Omental fat pad (tissue), 4 donors: ENCODE data around the gene SHMT1. TPM values are rescaled to one million over a fixed set of nuclear protein-coding genes. Genes with fewer than 3 reads are reported as not detected.
"Not testable (repeated sequence)": the region's sequence is repeated elsewhere in the genome, so short reads cannot be mapped to it uniquely, and the experiment has no call there.

ENCODE experiments used
- ATAC-seq: fragments of 150-250 bp; one replicate; pipeline ENCODE4 v1.9.1; 2016; ENCODE audit warnings: mild to moderate bottlenecking, moderate library complexity; ENCODE audit not compliant: low FRiP score
- DNase-seq: peaks from one replicate; pipeline ENCODE4 v3.0.0-alpha.2; 2019; ENCODE audit warnings: low spot score
- total RNA-seq, 4 donors: library from RNA; depleted of rRNA; stranded (reverse); fragments of >200 nt; gene quantifications; one replicate each; pipeline ENCODE4 v1.1.0, GENCODE V29; 2016
- TF ChIP-seq, protein P1 (sequence below), 3 donors: fragments of 450-650 bp; IDR thresholded peaks; one replicate each; pipeline ENCODE4 v1.5.1; 2016 to 2017; ENCODE audit warnings: antibody characterized with exemption in 3 of 3, mild to moderate bottlenecking in 3 of 3, moderate library complexity in 2 of 3

The SHMT1 gene
- total RNA-seq, 4 donors from 2014 or later, result 59.3 to 108 (median 102) TPM

DNA sequence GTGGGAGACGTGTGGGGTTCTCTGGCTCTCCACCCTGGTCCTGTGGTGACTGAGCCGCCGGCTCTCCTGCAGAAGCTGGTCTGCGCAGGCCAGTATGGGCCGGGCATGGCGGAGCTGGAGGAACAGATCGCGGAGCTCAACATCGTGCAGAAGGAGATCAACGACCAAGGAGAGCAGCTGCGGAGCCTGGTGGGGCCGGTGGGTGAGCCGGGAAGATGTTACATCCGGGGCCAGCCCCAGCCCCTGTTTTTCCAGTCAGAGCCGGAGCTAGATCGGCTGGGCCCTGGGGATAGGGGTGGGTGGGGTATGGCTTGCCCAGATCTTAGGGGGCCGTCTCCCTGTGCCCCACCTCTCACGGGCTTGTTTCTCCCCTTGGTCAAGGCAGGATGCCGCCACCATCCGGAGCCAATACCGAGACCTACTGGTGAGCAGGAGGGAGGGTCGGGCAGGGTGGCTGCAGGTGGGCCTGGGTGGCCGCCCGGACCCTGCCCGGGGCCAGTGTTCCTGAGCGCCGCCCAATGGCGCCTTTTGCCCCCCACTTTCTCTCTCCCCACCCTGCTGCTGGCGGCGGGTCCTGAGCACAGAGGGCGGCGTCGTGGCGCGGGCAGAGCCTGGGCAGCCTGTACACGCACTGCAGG is 19.2 kb upstream of the SHMT1 start:
- TF ChIP-seq, protein P1, sequence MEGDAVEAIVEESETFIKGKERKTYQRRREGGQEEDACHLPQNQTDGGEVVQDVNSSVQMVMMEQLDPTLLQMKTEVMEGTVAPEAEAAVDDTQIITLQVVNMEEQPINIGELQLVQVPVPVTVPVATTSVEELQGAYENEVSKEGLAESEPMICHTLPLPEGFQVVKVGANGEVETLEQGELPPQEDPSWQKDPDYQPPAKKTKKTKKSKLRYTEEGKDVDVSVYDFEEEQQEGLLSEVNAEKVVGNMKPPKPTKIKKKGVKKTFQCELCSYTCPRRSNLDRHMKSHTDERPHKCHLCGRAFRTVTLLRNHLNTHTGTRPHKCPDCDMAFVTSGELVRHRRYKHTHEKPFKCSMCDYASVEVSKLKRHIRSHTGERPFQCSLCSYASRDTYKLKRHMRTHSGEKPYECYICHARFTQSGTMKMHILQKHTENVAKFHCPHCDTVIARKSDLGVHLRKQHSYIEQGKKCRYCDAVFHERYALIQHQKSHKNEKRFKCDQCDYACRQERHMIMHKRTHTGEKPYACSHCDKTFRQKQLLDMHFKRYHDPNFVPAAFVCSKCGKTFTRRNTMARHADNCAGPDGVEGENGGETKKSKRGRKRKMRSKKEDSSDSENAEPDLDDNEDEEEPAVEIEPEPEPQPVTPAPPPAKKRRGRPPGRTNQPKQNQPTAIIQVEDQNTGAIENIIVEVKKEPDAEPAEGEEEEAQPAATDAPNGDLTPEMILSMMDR (IDR thresholded peaks at IDR 0.05), result no peak
- no peak for DNase-seq
- ATAC-seq, result no peak

DNA sequence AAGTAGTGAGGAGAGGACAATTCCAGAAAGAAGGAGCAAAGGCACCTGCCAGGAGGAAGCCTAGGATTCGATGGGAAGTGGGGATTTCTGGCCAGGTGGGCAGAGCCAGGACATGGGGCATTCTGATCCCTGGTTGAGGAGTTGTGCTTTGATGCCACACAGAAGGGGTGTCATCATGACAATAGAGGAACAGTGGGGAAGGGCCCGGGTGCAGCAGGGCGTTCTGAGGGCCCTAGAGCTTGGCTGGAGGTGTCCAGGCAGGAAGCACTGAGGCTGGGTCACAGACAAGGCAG is 18.5 kb upstream of the SHMT1 start:
- no peak for ATAC-seq

DNA sequence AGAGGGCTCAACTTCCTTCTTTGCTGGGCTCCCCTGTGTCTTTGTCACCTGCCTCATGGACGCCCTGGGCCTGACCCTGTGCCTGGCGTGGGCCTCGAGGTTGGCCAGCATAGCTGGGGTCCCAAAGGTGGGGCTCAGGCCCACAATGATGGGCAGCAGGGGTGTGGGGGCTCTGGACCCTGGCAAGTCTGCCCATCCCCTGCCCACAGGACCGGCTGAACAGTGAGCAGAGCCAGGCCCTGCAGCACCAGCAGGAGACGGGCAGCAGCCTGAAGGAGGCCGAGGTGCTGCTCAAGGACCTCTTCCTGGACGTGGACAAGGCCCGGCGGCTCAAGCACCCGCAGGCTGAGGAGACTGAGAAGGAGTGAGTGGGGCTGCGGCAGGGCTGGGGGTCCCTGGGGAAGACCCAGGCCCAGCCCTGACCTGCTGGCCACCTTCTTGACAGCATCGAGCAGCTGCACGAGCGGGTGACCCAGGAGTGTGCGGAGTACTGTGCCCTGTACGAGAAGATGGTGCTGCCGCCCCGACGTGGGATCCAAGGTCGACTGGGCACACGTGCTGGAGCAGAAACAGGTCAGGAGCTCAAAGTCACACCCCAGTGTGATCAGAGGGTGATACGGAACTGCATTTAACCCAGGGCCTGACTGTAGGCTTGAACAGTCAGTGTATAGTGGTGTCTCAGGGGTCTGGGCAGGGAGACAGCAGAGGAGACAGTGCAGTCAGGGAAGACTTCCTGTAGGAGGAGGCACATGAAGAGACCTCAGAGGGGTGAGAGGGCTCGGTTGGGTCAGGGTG is 18.0 kb upstream of the SHMT1 start:
- DNase-seq (no peak), ATAC-seq (no peak)
- TF ChIP-seq, protein P1 (IDR thresholded peaks at IDR 0.05), result no peak

More for the DNA sequence above, 18.5 kb upstream of the SHMT1 start:
- no peak for DNase-seq
- TF ChIP-seq, protein P1 (IDR thresholded peaks at IDR 0.05), result no peak

DNA sequence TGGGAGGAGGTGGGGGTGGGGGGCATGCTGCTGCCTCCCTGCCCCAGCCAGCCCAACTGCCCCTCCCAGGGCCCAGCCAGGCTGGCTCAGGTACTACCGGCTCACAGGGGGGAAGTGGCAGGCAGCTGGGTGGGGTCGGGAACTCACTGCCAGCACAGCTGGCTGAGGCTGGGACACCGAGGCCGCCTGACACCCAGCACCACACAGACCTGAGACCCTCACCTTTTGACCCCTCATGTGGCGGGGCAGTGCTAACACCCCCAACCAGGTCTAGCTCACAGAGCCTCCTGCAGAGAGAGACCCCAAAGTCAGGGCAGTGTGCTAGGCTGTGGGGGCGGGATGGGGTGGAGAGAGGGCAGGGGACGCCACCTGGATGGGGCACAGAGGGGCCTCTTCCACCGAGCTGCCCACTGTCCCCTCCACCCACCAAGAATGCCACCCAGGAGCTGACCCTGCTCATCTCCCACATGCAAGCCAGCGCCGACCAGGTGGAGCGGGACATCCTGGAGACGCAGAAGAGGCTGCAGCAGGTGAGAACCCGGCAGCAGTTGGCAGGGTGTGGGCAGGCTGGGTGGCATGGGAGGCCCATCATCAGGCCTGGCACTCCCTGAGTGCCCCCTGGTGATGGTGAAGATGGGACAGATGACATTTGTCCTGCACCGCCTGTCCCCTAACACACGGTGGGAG is 17.3 kb upstream of the SHMT1 start:
- DNase-seq (no peak), ATAC-seq (no peak)
- TF ChIP-seq, protein P1 (IDR thresholded peaks at IDR 0.05), result no peak

- no peak for DNase-seq
- TF ChIP-seq, protein P1 (IDR thresholded peaks at IDR 0.05), result no peak
- no peak for ATAC-seq
These were observed 16.1 kb upstream of the SHMT1 start for GRCh38 chr17:18379246-18380146.

GRCh38 chr17:18378614-18379013 is 15.3 kb upstream of the SHMT1 start:
- not testable (repeated sequence) for DNase-seq, ATAC-seq

- ATAC-seq, result no peak
- no peak for DNase-seq
- TF ChIP-seq, protein P1 (IDR thresholded peaks at IDR 0.05), result no peak
These were observed 14.8 kb upstream of the SHMT1 start for GRCh38 chr17:18378205-18378505.
